CD4-positive, alpha-beta T cell treated with Interleukin-17A for 4 hours (primary cell): ENCODE data around the gene RRAD.
"Not testable (repeated sequence)": the region's sequence is repeated elsewhere in the genome, so short reads cannot be mapped to it uniquely, and the experiment has no call there.

Experiments used
- DNase-seq: peaks from one replicate; pipeline ENCODE4 v3.0.0-alpha.2; 2020; ENCODE audit warnings: mixed read lengths

The RRAD gene, protein sequence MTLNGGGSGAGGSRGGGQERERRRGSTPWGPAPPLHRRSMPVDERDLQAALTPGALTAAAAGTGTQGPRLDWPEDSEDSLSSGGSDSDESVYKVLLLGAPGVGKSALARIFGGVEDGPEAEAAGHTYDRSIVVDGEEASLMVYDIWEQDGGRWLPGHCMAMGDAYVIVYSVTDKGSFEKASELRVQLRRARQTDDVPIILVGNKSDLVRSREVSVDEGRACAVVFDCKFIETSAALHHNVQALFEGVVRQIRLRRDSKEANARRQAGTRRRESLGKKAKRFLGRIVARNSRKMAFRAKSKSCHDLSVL

DNA sequence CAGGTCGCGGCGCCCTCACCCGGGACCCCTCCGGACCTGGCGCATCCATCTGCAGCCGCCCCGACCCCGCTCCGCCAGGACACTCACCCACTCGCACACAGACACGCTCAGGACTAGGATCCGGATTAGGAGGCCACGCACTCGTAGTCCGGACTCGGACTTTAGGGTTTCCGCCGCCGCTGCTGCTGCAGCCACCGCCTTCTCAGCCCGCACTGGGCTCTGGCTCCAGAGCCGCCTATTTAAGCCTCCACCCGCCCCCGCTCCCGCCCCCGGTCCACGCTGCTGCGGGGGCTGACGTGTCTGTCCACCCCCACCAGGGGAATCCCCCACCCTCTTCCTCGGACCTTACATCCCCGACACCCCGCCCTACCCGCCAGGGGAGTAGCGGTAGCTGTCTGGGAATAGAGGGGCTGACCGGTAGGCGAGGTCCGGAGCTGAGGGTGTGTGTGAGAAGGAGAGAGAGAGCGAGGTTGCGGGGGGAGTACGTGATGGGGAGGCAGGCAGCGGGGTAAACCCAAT lies at the start of gene RRAD:
RRAD (minus strand) TSS at position 214 of the 519 bp plus-strand sequence. CDS start 356 bp downstream, outside the sequence.
- no peak for DNase-seq

DNA sequence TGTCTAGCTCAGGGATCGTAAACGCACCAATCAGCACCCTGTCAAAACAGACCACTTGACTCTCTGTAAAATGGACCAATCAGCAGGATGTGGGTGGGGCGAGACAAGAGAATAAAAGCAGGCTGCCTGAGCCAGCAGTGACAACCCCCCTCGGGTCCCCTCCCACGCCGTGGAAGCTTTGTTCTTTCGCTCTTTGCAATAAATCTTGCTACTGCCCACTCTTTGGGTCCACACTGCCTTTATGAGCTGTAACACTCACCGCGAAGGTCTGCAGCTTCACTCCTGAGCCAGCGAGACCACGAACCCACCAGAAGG lies 49.6 kb upstream of the RRAD start:
- DNase-seq, result peak; percentile 49

DNA sequence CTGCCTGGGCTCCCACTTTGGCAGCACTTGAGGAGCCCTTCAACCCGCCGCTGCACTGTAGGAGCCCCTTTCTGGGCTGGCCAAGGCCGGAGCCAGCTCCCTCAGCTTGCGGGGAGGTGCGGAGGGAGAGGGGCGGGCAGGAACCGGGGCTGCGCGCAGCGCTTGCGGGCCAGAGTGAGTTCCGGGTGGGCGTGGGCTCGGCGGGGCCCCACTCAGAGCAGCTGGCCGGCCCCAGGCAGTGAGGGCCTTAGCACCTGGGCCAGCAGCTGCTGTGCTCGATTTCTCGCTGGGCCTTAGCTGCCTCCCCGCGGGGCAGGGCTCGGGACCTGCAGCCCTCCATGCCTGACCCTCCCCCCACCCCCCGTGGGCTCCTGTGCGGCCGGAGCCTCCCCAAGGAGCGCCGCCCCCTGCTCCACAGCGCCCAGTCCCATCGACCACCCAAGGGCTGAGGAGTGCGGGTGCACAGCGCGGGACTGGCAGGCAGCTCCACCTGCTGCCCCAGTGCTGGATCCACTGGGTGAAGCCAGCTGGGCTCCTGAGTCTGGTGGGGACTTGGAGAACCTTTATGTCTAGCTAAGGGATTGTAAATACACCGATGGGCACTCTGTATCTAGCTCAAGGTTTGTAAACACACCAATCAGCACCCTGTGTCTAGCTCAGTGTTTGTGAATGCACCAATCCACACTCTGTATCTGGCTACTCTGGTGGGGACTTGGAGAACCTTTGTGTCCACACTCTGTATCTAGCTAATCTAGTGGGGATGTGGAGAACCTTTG lies 49.0 kb upstream of the RRAD start:
- not testable (repeated sequence) for DNase-seq

DNA sequence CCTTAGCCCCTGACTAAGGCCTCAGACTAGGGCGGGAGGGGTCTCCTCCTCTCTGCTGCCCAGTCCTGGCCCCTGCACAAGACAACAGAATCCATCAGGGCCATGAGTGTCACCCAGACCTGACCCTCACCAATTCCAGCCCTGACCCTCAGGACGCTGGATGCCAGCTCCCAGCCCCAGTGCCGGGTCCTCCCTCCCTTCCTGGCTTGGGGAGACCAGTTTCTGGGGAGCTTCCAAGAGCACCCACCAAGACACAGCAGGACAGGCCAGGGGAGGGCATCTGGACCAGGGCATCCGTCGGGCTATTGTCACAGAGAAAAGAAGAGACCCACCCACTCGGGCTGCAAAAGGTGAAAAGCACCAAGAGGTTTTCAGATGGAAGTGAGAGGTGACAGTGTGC lies 48.4 kb upstream of the RRAD start:
- no peak for DNase-seq

DNA sequence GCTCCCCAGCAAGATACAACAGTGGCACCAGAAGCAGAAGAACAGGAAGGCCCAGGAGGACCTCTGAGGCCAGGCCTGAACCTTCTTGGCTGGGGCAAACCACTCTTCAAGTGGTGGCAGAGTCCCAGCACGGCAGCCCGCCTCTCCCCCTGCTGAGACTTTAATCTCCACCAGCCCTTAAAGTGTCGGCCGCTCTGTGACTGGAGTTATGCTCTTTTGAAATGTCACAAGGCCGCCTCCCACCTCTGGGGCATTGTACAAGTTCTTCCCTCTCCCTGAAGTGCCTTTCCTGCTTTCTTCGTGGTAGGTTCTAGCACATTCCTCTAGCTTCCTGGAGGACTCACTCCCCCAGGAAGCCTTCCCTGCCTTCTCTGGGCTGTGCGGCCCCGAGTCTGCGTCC lies 47.6 kb upstream of the RRAD start:
- no peak for DNase-seq

DNA sequence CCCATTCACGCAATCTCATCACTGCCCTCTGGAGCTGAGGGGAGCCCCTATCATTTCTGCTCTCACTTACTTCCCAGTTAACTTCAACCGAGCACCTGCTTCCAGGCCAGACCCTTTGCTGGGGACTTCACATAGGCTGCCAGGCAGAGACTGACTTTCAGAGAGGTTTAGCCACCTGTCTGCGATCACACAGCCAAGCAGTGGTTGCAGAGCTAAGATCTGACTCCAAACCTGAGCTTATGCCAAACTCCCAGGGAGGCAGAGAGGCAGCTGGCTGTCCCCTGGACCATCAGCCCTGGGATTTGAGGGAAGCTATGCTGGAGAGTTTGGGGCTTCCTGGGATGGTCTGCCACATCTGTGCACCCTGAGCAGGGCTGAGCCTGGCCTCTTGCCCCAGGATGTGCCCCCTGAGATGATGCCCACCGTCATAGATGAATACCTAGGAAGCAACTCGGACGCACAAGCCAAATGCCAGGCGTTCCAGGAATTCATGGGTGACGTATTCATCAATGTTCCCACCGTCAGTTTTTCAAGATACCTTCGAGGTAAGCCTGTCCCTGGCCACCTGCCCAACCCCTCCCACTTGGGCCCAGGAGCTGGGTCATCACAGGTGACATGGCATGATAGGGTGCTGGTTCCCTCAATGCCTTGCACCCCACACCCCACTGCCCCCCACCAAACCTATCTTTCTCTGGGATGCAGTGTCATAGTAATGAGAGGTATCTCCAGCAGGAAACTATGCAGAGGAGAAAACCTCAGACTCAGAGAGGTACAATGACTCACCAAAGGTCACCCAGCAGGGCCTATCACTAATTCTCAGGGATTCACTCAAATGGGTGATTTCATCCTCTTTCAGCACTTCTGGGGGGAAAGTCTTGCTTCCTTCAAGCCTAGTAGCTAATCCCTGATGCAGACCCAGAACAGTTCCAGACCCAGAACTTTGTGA lies 45.7 kb upstream of the RRAD start:
- DNase-seq, result no peak

DNA sequence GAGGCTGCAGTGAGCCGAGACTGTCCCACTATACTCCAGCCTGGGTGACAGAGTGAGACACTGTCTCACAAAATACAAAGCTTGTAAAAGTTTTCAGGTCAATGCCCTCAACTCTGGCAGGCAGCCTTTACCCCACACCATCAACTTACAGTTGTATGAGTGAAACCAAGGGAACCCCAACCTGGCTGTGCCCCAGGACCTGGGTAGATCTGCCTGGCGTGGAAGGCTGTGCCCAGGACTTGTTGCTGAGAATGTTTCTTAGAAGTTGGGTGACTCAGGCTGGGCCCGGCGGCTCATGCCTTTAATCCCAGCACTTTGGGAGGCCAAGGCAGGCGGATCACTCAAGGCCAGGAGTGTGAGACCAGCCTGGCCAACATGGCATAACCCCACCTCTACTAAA lies 43.5 kb upstream of the RRAD start:
- no peak for DNase-seq

DNA sequence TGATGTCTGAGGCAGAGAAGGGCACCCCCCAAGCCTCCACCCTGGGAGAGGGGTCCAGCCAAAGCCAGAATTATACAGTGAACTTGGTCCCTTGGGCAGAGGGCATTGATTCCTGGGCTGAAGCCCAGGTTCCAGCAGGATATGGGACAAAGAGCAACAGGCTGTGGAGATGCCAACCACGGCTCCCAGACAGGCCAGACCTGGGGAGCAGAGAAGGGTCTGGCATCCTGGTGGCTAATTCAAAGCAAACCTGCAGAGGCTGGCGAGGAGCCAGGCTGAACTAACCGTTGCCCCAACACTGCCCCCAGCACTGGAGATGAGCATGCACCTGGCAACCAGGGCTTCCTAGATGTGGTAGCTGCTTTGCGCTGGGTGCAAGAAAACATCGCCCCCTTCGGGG lies 38.7 kb upstream of the RRAD start:
- no peak for DNase-seq

DNA sequence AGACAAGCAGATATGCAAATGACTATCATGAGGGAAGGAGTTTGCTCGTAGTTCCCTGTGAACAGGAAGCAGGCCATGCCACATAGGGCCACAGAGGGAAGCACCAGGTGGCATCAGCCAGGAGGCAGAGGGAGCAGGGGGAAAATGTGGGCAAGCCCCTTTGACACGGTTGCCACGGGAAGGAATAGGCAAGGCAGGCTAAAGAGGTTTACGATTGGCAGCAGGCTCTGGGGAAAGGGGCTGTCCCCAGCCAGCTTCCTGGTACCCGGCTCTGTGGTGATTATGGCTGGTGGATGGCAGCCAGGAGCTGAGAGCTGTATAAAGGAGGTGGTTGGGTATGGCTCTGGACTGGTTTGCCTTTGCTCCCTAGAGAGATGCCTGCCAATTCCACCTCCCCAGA lies 36.6 kb upstream of the RRAD start:
- no peak for DNase-seq

DNA sequence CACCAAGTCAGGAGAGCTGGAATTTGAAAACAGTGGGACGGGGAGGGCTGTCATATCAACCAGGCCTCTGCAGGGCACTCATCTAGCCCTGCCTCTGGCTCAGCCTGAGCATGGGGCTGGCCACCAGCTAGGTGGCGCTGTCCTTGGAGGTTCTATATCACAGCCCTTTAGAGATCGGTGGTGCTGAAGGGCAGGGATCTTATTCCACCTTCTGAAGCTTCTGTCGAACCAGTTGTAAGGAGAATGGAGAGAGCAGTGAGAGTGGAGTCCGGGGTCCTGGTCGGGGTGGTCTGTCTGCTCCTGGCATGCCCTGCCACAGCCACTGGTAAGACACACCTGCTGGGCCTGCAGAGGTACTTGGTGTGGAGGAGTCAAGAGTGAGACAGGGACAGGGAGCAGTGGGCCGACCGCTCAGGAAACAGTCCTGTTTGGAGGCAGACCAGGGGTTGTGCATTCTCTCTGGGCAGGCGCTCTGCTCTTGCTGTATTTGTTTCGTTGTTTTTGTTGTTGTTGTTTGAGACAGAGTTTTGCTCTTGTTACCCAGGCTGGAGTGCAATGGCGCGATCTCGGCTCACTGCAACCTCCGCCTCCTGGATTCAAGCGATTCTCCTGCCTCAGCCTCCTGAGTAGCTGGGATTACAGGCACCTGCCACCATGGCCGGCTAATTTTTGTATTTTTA lies 35.9 kb upstream of the RRAD start, which contains the start of gene CES3:
CES3 (plus strand) TSS at position 202 of the 680 bp plus-strand sequence; CDS start at position 244, 42 bp downstream.
- DNase-seq, result peak; percentile 57

DNA sequence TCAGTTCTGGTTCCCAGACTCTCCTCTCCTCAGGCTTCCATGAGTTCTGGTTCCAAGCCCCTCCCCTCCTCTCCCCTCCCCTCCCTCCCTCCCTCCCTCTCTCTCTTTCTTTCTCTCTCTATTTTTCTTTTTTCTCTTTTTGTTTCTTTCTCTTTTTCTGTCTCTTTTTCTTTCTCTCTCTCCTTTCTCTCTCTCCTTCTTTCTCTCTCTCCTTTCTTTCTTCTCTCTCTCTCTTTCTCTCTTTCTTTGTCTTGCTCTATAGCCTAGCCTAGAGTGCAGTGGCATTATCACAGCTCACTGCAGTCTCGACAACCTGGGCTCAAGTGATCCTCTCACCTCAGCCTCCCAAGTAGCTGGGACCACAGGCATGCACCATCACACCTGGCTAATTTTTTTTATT lies 34.9 kb upstream of the RRAD start:
- no peak for DNase-seq

DNA sequence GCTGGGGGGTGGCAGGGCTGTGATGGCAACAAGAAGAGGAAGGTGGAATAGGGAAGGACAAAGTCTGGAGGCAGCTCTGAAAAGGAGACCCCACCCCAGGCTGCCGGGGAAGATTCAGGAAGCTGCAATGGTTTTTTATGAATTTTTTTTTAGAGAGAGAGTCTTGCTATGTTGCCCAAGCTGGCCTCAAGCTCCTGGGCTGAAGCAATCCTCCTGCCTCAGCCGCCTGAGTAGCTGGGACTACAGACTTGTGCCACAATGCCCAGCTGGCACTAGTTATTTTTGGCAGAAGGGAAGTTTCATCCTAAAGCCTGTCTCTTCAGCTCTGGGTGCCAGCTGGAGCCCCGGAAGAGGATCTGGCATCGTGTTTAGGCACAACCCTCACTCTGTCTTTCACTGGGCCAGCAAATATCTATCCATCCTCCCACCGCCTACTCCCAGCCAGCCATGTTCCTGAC lies 34.4 kb upstream of the RRAD start:
- DNase-seq, result no peak

DNA sequence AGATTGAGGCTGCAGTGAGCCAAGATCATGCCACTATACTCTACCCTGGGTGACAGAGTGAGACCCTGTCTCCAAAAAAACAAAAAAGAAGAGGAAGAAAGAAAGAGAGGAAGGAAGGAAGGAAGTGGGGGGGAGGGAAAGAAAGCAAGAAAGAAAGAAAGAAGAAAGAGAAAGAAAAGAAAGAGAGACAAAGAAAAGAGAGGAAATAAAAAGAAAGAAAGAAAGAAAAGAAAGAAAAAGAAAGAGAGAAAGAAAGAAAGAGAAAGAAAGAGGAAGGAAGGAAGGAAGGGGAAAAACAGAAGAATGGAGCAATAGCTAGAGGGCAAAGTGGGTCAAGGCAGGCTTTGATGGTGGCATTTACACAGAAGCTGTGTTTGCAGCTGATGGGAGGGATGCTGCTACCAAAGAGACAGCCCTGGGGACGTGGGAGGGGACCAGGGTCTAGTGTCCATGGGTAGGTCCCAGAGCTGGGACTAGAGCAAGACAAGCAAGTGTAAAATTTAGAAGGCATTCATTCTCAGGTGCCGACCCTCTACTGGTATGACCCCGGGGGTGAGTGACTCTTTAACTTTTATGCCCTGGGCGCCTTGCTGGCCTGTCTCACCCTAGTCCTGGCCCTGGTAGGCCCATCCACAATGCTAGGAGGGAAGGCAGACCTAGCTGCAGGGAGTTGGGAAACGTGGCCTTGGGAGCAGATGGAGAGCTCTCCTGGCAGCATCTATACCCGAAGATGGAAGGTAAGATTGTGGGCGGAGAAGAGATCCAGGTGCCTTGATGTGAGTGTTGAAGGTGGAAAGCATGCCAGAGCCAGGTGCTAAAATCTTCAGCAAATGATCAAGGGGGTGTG lies 33.7 kb upstream of the RRAD start:
- no peak for DNase-seq

DNA sequence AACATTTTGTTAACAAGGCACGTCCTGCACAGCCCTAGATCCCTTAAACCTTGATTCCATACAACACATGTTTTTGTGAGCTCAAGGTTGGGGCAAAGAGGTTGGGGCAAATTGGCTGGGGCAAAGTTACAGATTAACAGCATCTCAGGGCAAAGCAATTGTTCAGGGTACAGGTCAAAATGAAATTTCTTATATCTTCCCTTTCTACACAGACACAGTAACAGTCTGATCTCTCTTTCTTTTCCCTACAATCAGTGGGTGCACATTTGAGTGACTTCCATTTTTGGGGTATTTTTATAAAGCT lies 30.8 kb upstream of the RRAD start:
- not testable (repeated sequence) for DNase-seq

DNA sequence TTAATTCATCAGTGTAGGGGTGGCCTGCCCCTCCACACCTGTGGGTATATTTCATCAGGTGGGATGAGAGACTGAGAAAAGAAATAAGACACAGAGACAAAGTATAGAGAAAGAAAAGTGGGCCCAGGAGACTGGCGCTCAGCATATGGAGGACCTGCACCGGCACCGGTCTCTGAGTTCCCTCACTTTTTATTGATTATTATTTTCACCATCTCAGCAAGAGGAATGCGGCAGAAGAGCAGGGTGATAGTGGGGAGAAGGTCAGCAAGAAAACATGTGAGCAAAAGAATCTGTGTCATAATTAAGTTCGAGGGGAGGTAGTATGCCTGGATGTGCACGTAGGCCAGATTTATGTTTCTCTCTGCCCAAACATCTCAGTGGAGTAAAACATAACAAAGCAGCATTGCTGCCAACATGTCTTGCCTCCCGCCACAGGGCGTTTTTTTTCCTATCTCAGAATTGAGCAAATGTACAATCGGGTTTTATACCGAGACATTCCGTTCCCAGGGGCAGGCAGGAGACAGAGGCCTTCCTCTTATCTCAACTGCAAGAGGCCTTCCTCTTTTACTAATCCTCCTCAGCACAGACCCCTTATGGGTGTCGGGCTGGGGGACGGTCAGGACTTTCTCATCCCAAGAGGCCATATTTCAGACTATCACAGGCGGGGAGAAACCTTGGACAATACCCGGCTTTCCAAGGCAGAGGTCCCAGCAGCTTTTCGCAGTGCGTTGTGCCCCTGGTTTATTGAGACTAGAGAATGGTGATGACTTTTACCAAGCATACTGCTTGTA lies 30.2 kb upstream of the RRAD start:
- DNase-seq, result not testable (repeated sequence)

DNA sequence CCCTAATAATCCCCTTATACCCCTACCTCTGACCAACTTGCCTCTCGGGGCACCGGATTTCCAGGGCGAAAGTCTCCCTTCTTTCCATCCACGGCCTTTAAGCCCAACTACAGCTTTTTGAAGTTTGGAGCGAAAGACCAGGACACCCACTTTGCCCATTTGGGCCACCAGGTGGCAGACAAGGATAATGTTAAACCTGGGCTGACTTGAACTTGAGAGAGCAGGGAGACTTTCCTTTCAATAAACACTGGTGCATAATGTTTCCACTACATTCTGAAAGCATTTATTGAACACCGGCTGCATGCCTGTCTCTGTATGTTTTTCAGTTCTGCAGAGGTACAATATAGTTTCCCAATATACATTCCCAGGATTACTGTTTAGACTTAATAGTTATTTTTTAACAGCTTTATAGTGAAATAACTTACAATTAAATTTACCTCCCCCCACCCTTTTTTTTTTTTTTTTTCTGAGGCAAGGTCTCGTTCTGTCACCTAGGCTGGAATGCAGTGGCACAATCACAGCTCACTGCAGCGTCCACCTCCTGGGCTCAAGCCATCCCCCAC lies 28.8 kb upstream of the RRAD start:
- DNase-seq, result peak; percentile 78

DNA sequence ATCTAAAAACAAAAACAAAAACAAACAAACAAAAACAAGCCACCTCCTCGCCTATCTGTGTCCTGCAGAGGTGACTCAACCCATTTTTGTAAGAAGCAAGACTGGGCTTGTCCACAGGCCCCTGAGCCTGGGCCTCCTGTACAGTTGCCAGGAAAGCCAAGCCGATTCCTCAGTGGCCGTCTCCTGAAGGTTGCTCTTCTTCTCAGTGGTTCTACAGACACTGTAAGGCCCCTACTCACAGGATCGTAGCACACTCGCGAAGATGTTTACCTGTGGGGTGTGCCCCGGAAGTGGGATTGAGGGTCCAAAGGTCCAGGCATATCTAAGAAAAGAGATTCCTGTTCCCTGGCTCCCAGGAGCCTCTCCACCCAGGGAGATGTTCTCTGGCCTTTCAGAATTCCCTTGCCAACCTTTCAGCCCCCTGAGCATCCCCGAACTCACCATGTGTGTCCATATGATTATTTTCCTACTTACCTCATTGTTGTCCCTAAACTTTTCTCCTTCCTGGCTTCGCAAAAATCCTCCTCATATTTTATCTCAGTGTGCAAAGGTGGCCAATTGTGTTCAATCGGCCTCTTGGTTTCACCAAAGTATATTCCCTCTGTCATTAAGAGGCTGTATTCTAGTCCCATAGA lies 28.2 kb upstream of the RRAD start:
- no peak for DNase-seq

DNA sequence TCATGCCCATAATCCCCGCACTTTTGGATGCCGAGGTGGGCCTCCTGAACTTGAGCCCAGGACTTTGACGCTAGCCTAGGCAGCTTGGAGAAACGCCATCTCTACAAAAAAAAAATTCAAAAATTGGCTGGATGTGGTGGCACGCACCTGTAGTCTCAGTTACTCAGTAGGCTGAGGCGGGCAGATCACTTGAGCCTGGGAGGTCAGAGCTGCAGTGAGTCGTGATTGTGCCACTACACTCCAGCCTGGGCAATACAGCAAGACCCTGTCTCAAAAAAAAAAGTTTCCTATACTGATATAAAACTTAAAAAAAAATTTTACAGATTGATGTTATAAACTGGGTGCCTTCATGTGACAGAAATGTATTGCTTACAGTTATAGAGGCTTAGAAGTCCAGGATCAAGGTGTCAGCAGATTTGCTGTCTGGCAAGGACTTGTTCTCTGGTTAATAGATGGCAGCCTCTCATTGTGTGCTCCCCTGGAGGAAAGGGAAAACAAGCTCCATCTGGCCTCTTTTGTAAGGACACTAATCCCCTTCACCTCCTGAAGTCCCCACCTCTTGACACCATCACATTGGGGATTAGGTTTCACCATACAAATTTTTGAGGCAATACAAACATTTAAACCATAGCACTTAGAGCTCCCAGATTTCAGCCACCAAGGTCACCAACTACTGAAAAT lies 27.2 kb upstream of the RRAD start:
- DNase-seq, result no peak
